Smooth muscle cell (in vitro differentiated cells): ENCODE results near the gene TREM2. TPM values are rescaled to one million over a fixed set of nuclear protein-coding genes. Genes with fewer than 3 reads are reported as not detected.

ENCODE experiments used
- DNase-seq: peaks from one replicate; lab custom pipeline; 2025; ENCODE audit not compliant: unreplicated experiment; lab: John Stamatoyannopoulos, UW
- H2AFZ ChIP-seq: fragments of 200-600 bp; sonication (generic); 2 replicates; pipeline ENCODE4 v1.6.0; 2016; ENCODE audit warnings: antibody characterized with exemption, low read depth, mild to moderate bottlenecking
- H3F3A ChIP-seq: fragments of 200-600 bp; sonication (generic); 2 replicates; pipeline ENCODE4 v1.6.0; 2017; ENCODE audit warnings: antibody characterized with exemption, low read depth
- H3K27ac ChIP-seq: fragments of 200-600 bp; sonication (generic); 2 replicates; pipeline ENCODE4 v1.5.1; 2016; ENCODE audit warnings: low read depth, mild to moderate bottlenecking
- H3K27me3 ChIP-seq: fragments of 200-600 bp; sonication (generic); 2 replicates; pipeline ENCODE4 v1.6.1; 2016; ENCODE audit warnings: low read depth, mild to moderate bottlenecking
- H3K36me3 ChIP-seq: fragments of 200-600 bp; sonication (generic); 2 replicates; pipeline ENCODE4 v1.5.1; 2016; ENCODE audit warnings: low read depth
- H3K4me1 ChIP-seq: fragments of 200-600 bp; sonication (generic); 2 replicates; pipeline ENCODE4 v1.5.1; 2016; ENCODE audit warnings: low read depth
- H3K4me2 ChIP-seq: fragments of 200-600 bp; sonication (generic); 2 replicates; pipeline ENCODE4 v1.6.0; 2016; ENCODE audit warnings: mild to moderate bottlenecking
- H3K4me3 ChIP-seq: fragments of 200-600 bp; sonication (generic); 2 replicates; pipeline ENCODE4 v1.5.1; 2016; ENCODE audit warnings: mild to moderate bottlenecking
- H3K79me2 ChIP-seq: fragments of 200-600 bp; sonication (generic); 2 replicates; pipeline ENCODE4 v1.6.0; 2016; ENCODE audit warnings: low read depth, mild to moderate bottlenecking
- H3K9ac ChIP-seq: fragments of 200-600 bp; sonication (generic); 2 replicates; pipeline ENCODE4 v1.6.0; 2016; ENCODE audit warnings: low read depth
- H3K9me3 ChIP-seq: fragments of 200-600 bp; sonication (generic); replicated peaks from 2 replicates; pipeline ENCODE4 v1.5.1; 2016; ENCODE audit warnings: low read depth
- H4K20me1 ChIP-seq: fragments of 200-600 bp; sonication (generic); 2 replicates; pipeline ENCODE4 v1.6.0; 2016; ENCODE audit warnings: low read depth
- WGBS: methylation state at CpG from one replicate; pipeline ENCODE4 v1.1.7; 2016; ENCODE audit warnings: low lambda C conversion rate; 5-methylcytosine and 5-hydroxymethylcytosine counted together
- polyA plus RNA-seq: library from polyadenylated mRNA; unstranded; fragments of >200 nt; fragmentation: Nextera tagmentation; extraction: Ambion mirVana; gene quantifications from 2 replicates; pipeline ENCODE4 v1.2.1, GENCODE V29; 2016
- total RNA-seq: library from RNA; depleted of rRNA; stranded (reverse); fragments of >200 nt; gene quantifications from 2 replicates; pipeline ENCODE4 v1.2.3, GENCODE V29; 2014
- TF ChIP-seq, protein P1 (sequence below): fragments of 200-600 bp; sonication (generic); IDR thresholded peaks from 2 replicates; pipeline ENCODE4 v1.5.1; 2017; ENCODE audit warnings: borderline replicate concordance, mild to moderate bottlenecking, antibody characterized with exemption; ENCODE audit not compliant: insufficient read depth, poor library complexity, severe bottlenecking

Gene TREM2
- total and polyA plus RNA-seq, 2 experiments from 2014 or later = not detected

DNA sequence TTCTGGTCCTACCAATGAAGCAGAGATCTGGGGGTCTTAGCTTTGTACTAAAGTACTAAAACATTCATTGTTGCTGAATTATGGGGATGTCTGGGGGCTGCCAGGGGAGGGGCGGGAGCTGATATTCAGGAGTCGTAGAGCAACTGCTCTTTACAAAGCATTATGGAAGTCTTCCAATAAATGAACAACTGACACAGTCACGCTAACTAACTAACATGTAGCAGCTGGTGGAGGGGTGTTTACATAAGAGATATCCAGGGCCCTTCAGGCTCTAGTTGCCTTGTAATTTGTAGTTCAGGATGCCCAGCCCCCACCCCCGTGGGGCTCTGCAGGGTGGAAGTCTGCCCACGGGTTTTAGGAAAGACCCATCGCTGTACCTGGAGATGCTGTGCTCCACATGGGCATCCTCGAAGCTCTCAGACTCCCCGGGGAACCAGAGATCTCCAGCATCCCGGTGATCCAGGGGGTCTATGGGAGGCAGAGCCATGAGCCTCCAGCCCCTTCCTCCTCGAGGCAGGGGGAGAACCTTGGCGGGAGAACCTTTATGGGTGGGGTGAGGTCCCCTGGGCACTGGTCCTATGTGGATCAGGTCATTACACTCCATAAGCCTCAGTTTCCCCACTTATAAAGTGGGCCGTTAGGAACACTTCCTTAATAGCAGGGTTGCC, 3.4 kb downstream of the TREM2 start:
- H3K4me1 ChIP-seq = no peaks in the 10 kb centered on the region
- WGBS = 78% methylated on average over 12 of the region's 12 CpGs
- H3K9ac ChIP-seq = no peak overlapping the region
- H3K4me3 ChIP-seq = no peak overlapping the region
- no peaks in the 10 kb centered on the region for H3K79me2 ChIP-seq
- H3K27ac ChIP-seq = no peak overlapping the region
- H2AFZ ChIP-seq = no peak overlapping the region
- H3K9me3 ChIP-seq = no peaks in the 10 kb centered on the region
- no peak overlapping the region for H3K4me2 ChIP-seq
- TF ChIP-seq, protein P1, sequence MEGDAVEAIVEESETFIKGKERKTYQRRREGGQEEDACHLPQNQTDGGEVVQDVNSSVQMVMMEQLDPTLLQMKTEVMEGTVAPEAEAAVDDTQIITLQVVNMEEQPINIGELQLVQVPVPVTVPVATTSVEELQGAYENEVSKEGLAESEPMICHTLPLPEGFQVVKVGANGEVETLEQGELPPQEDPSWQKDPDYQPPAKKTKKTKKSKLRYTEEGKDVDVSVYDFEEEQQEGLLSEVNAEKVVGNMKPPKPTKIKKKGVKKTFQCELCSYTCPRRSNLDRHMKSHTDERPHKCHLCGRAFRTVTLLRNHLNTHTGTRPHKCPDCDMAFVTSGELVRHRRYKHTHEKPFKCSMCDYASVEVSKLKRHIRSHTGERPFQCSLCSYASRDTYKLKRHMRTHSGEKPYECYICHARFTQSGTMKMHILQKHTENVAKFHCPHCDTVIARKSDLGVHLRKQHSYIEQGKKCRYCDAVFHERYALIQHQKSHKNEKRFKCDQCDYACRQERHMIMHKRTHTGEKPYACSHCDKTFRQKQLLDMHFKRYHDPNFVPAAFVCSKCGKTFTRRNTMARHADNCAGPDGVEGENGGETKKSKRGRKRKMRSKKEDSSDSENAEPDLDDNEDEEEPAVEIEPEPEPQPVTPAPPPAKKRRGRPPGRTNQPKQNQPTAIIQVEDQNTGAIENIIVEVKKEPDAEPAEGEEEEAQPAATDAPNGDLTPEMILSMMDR = no peak
- DNase-seq = no peak
- no peaks in the 10 kb centered on the region for H3K27me3 ChIP-seq
- H4K20me1 ChIP-seq = no peaks in the 10 kb centered on the region
- H3F3A ChIP-seq = no peaks in the 10 kb centered on the region
- no peaks in the 10 kb centered on the region for H3K36me3 ChIP-seq

DNA sequence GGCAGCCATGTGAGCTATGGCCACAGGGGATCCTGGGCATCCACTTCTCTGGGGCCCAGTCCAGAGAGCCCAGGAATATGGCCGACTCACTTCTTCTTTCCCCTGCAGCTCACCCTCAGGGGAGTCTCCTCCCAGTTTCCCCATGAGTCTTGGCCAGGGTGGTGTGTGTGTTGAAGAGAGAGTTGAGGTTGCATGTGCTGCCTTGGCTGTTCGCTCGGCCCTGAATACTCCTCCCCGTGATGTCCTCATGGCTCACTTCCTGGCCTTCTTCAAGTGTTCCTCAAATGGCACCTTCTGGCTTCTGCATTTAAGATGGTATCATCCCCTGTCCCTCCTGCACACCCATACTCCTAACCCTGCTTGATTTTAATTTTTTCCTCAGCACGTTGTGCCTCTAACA, 5.6 kb downstream of the TREM2 start:
- TF ChIP-seq, protein P1 = no peak
- Histone ChIP-seq H3K27me3 (no peaks in the 10 kb centered on the region), H3K9ac (no peak overlapping the region), H3K4me1 (no peaks in the 10 kb centered on the region), H4K20me1 (no peaks in the 10 kb centered on the region), H3K4me3 (no peak overlapping the region), H3K4me2 (no peak overlapping the region), H3K36me3 (no peaks in the 10 kb centered on the region), H3K27ac (no peak overlapping the region), H3K79me2 (no peaks in the 10 kb centered on the region), H3K9me3 (no peaks in the 10 kb centered on the region), H2AFZ (no peak overlapping the region), H3F3A (no peaks in the 10 kb centered on the region)
- DNase-seq = no peak
- WGBS = 90% methylated on average over 5 of the region's 5 CpGs

DNA sequence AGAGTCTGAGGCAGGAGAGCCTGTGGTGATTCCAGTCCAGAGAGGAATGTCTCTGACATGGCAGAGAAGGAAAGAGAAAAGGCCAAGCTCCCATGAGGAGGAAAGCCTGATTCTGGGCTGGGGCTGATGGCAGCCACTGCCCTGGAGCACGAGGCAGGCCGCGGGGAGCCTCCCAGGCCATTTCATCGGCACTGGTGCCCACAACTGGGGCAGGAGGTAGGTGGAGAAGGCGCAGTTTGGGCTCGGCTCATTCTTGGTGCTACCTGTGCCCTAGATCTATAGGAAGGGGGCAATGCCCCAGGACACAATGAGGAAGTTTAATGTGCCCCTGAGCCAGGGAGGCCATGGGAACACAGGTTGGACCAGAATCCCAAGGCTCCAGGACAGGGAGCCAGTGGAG, 6.1 kb downstream of the TREM2 start:
- H3K9me3 ChIP-seq = no peaks in the 10 kb centered on the region
- no peak for DNase-seq
- TF ChIP-seq, protein P1 = no peak
- no peaks in the 10 kb centered on the region for H3K4me1 ChIP-seq
- no peak overlapping the region for H3K27ac ChIP-seq
- no peaks in the 10 kb centered on the region for H4K20me1 ChIP-seq
- H3K4me2 ChIP-seq = no peak overlapping the region
- no peaks in the 10 kb centered on the region for H3K27me3 ChIP-seq
- no peaks in the 10 kb centered on the region for H3F3A ChIP-seq
- no peak overlapping the region for H3K4me3 ChIP-seq
- no peak overlapping the region for H3K9ac ChIP-seq
- H3K79me2 ChIP-seq = no peaks in the 10 kb centered on the region
- no peaks in the 10 kb centered on the region for H3K36me3 ChIP-seq
- no peak overlapping the region for H2AFZ ChIP-seq
- WGBS = 96% methylated on average over 6 of the region's 6 CpGs

DNA sequence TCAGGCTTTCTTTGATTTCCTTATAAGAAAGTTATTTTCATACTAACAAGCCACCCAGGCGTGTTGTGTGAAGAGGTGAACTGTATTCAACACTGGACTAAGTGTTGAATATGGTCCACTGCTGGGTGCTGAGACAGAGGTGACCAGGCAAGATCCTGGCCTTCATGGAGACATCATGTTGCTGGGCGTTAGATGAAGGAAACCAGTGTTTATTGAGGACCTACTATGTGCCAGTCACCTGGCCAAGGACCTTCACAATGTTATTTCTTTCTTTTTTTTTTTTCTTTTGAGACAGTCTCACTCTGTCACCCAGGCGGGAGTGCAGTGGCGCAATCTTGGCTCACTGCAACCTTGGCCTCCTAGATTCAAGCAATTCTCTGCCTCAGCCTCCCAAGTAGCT, 6.9 kb downstream of the TREM2 start:
- Histone ChIP-seq H3K4me2 (no peak overlapping the region), H3K4me3 (no peak overlapping the region), H3K79me2 (no peaks in the 10 kb centered on the region), H3K9ac (no peak overlapping the region), H3K4me1 (no peaks in the 10 kb centered on the region), H3K9me3 (no peaks in the 10 kb centered on the region), H3F3A (no peaks in the 10 kb centered on the region), H3K36me3 (no peaks in the 10 kb centered on the region), H2AFZ (no peak overlapping the region), H3K27me3 (no peaks in the 10 kb centered on the region), H4K20me1 (no peaks in the 10 kb centered on the region), H3K27ac (no peak overlapping the region)
- WGBS = 90% methylated on average over 4 of the region's 4 CpGs
- DNase-seq = no peak
- TF ChIP-seq, protein P1 = no peak
